ENCODE measurements around the gene VASH2.
A peak's percentile ranks its signal among the peaks of the same experiment; 100 is the strongest.

The VASH2 gene

DNA sequence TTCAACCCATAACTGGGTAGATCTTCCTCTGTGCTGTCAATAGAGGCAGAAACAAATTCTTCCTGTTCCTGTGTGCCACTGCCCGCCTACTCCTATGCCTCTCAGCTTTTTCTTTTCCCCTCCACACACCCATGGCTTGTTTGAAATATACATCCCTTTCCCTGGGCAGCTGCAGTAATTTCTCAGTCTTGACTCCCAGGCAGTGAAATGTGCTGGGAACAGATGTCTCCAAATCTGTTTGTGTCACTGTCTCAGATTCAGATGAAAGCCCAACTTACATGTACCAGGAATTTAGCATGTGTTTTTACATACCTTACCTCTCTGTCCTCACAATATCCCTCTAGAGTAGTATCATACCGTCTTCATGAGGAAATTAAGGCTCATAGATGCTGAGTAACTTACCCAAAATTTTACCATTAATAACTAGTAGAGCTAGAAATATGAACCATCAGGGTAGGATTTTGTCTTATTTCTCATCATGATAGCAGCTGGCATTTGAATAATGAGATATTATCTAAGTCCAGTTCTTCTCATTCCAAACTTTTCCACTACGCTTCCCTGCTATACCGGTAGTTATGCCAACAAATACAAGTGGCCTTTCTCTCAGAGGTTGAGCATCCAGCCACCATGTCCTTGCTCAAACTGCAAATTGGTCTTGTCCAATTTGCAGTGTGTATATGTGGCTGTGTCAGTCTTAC is 4.7 kb upstream of the VASH2 start:
- Histone ChIP-seq H3K9ac (ENCODE audit: low read length in 2 of 2) (no peak overlapping the region), H3K27me3 (ENCODE audit: control insufficient read depth in 1 of 2, insufficient read depth in 2 of 2, low read length in 2 of 2) (peaks cover 3 to 8% of the 10 kb centered on the region in 2 donors), H3K27ac (ENCODE audit: low read length) (no peak overlapping the region), H3K4me3 (ENCODE audit: low read length in 2 of 2) (no peak overlapping the region), H3K36me3 (ENCODE audit: control insufficient read depth in 2 of 2, insufficient read depth in 2 of 2, low read length in 2 of 2) (no peaks in the 10 kb centered on the region), H3K4me1 (ENCODE audit: control insufficient read depth, insufficient read depth, low read length) (peaks cover 9% of the 10 kb centered on the region), H3K9me3 (ENCODE audit: control insufficient read depth in 2 of 2, low read length in 2 of 2) (peaks cover 0 to 3% of the 10 kb centered on the region in 2 donors)

- Histone ChIP-seq H3K27me3 (ENCODE audit: control insufficient read depth in 1 of 2, insufficient read depth in 2 of 2, low read length in 2 of 2) (peaks cover 6 to 17% of the 10 kb centered on the region in 2 donors), H3K9ac (ENCODE audit: low read length in 2 of 2) (no peak overlapping the region), H3K36me3 (ENCODE audit: control insufficient read depth in 2 of 2, insufficient read depth in 2 of 2, low read length in 2 of 2) (no peaks in the 10 kb centered on the region), H3K4me3 (ENCODE audit: low read length in 2 of 2) (no peak overlapping the region), H3K4me1 (ENCODE audit: control insufficient read depth, insufficient read depth, low read length) (peaks cover 21% of the 10 kb centered on the region), H3K27ac (ENCODE audit: low read length) (no peak overlapping the region), H3K9me3 (ENCODE audit: control insufficient read depth in 2 of 2, low read length in 2 of 2) (no peaks in the 10 kb centered on the region)
These were observed 3.5 kb upstream of the VASH2 start for GRCh38 chr1:212946872-212947271.

DNA sequence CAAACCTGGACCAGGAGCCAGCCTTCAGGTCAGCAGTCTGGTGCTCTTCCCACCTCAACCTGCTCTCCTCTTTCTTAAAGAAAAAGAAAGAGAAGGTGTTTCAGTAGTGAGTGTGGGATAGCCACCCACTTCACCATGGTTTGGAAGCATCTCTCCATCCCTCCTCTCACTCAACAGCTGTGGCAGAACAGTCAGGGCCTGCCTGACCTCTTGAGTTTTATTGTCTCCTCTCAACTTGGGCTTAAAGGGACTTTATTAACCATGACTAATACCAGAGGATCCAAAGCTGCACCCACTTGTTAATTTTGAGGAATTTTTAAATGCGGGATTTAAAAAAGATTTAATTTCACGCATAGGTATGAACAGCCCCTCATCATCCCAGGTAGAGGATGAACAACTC is 570 bp upstream of the VASH2 start:
- Histone ChIP-seq H3K27ac (ENCODE audit: low read length) (no peak overlapping the region), H3K4me3 (ENCODE audit: low read length in 2 of 2) (peak overlapping the region; percentile 79), H3K9me3 (ENCODE audit: control insufficient read depth in 2 of 2, low read length in 2 of 2) (no peaks in the 10 kb centered on the region), H3K9ac (ENCODE audit: low read length in 2 of 2) (no peak overlapping the region), H3K36me3 (ENCODE audit: control insufficient read depth in 2 of 2, insufficient read depth in 2 of 2, low read length in 2 of 2) (no peaks in the 10 kb centered on the region), H3K4me1 (ENCODE audit: control insufficient read depth, insufficient read depth, low read length) (peaks cover 24% of the 10 kb centered on the region), H3K27me3 (ENCODE audit: control insufficient read depth in 1 of 2, insufficient read depth in 2 of 2, low read length in 2 of 2) (peaks cover 7 to 17% of the 10 kb centered on the region in 2 donors)

DNA sequence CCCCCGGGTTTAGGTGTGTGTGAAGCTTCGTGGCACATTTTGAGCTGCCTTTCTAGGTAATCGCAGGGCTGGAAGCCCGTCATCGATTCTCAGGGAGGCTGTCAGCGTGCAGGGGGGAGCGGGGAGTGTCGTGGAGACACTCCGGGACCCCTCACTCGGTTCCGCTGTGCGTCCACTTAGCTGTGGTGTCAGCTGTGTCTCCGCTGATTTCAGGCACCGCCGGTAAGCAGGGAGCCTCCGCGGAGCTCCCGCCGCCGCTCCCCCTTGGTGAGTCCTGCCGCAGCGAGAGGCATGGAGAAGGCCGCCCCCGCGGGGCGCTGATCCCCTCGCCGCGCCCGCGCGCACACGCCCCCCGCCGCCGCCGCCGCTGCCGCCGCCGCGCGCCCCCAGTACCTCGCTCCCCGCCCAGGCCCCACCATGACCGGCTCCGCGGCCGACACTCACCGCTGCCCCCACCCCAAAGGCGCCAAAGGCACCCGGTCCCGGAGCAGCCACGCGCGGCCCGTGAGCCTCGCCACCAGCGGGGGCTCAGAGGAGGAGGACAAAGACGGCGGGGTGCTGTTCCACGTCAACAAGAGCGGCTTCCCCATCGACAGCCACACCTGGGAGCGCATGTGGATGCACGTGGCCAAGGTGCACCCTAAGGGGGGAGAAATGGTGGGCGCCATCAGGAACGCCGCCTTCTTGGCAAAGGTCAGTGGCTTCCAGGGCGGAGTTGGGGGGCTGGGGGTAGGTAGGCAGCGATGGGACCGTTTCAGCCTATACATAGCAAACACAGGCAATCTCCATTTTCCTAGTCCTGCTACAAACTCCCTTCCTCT is 995 bp downstream of the VASH2 start:
- H3K4me1 ChIP-seq (ENCODE audit: control insufficient read depth, insufficient read depth, low read length): peaks cover 26% of the 10 kb centered on the region
- peaks cover 7 to 17% of the 10 kb centered on the region in 2 donors for H3K27me3 ChIP-seq (ENCODE audit: control insufficient read depth in 1 of 2, insufficient read depth in 2 of 2, low read length in 2 of 2)
- H3K9me3 ChIP-seq (ENCODE audit: control insufficient read depth in 2 of 2, low read length in 2 of 2): no peaks in the 10 kb centered on the region
- H3K9ac ChIP-seq (ENCODE audit: low read length in 2 of 2): no peak overlapping the region
- H3K4me3 ChIP-seq (ENCODE audit: low read length in 2 of 2): peak overlapping the region; percentile 79
- H3K36me3 ChIP-seq (ENCODE audit: control insufficient read depth in 2 of 2, insufficient read depth in 2 of 2, low read length in 2 of 2): no peaks in the 10 kb centered on the region
- no peak overlapping the region for H3K27ac ChIP-seq (ENCODE audit: low read length)

- Histone ChIP-seq H3K4me3 (ENCODE audit: low read length in 2 of 2) (peak overlapping the region; percentile 40 to 68), H3K27ac (ENCODE audit: low read length) (no peak overlapping the region), H3K9me3 (ENCODE audit: control insufficient read depth in 2 of 2, low read length in 2 of 2) (no peaks in the 10 kb centered on the region), H3K27me3 (ENCODE audit: control insufficient read depth in 1 of 2, insufficient read depth in 2 of 2, low read length in 2 of 2) (peaks cover 7 to 17% of the 10 kb centered on the region in 2 donors), H3K4me1 (ENCODE audit: control insufficient read depth, insufficient read depth, low read length) (peaks cover 26% of the 10 kb centered on the region), H3K9ac (ENCODE audit: low read length in 2 of 2) (no peak overlapping the region), H3K36me3 (ENCODE audit: control insufficient read depth in 2 of 2, insufficient read depth in 2 of 2, low read length in 2 of 2) (no peaks in the 10 kb centered on the region)
These were observed 1.8 kb downstream of the VASH2 start for GRCh38 chr1:212951947-212952640.

- H3K27me3 ChIP-seq (ENCODE audit: control insufficient read depth in 1 of 2, insufficient read depth in 2 of 2, low read length in 2 of 2): peaks cover 7 to 17% of the 10 kb centered on the region in 2 donors
- H3K4me1 ChIP-seq (ENCODE audit: control insufficient read depth, insufficient read depth, low read length): peaks cover 26% of the 10 kb centered on the region
- no peak overlapping the region for H3K9ac ChIP-seq (ENCODE audit: low read length in 2 of 2)
- H3K36me3 ChIP-seq (ENCODE audit: control insufficient read depth in 2 of 2, insufficient read depth in 2 of 2, low read length in 2 of 2): no peaks in the 10 kb centered on the region
- no peak overlapping the region for H3K27ac ChIP-seq (ENCODE audit: low read length)
- H3K9me3 ChIP-seq (ENCODE audit: control insufficient read depth in 2 of 2, low read length in 2 of 2): no peaks in the 10 kb centered on the region
- H3K4me3 ChIP-seq (ENCODE audit: low read length in 2 of 2): peak overlapping the region in 1 of 2 donors; percentile 15
These were observed 2.3 kb downstream of the VASH2 start for GRCh38 chr1:212952641-212952976.

DNA sequence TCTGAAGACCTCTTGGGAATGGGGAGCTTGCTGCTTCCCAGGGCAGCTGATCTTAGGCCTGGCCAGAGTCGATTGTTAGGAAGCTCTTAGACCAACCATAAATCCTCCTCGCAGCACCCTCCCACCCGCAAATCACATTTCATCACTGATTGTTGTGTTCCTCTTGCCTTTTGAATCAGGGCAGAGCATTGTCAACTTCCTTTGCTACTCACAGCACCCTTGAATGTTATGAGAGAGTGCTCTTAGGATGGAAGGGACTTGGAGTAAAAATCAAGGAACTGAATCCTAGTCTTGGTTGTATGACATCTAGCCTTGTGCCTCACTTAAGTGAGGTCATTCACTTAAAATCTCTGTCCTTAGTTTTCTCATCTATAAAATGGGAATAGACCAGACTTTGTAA is 3.0 kb downstream of the VASH2 start:
- peaks cover 9 to 17% of the 10 kb centered on the region in 2 donors for H3K27me3 ChIP-seq (ENCODE audit: control insufficient read depth in 1 of 2, insufficient read depth in 2 of 2, low read length in 2 of 2)
- no peak overlapping the region for H3K4me3 ChIP-seq (ENCODE audit: low read length in 2 of 2)
- no peaks in the 10 kb centered on the region for H3K36me3 ChIP-seq (ENCODE audit: control insufficient read depth in 2 of 2, insufficient read depth in 2 of 2, low read length in 2 of 2)
- H3K9me3 ChIP-seq (ENCODE audit: control insufficient read depth in 2 of 2, low read length in 2 of 2): no peaks in the 10 kb centered on the region
- peaks cover 26% of the 10 kb centered on the region for H3K4me1 ChIP-seq (ENCODE audit: control insufficient read depth, insufficient read depth, low read length)
- H3K27ac ChIP-seq (ENCODE audit: low read length): no peak overlapping the region
- no peak overlapping the region for H3K9ac ChIP-seq (ENCODE audit: low read length in 2 of 2)

- H3K27ac ChIP-seq (ENCODE audit: low read length): no peak overlapping the region
- no peaks in the 10 kb centered on the region for H3K36me3 ChIP-seq (ENCODE audit: control insufficient read depth in 2 of 2, insufficient read depth in 2 of 2, low read length in 2 of 2)
- H3K4me3 ChIP-seq (ENCODE audit: low read length in 2 of 2): no peak overlapping the region
- H3K27me3 ChIP-seq (ENCODE audit: control insufficient read depth in 1 of 2, insufficient read depth in 2 of 2, low read length in 2 of 2): peaks cover 8 to 16% of the 10 kb centered on the region in 2 donors
- no peaks in the 10 kb centered on the region for H3K9me3 ChIP-seq (ENCODE audit: control insufficient read depth in 2 of 2, low read length in 2 of 2)
- H3K9ac ChIP-seq (ENCODE audit: low read length in 2 of 2): no peak overlapping the region
- peaks cover 25% of the 10 kb centered on the region for H3K4me1 ChIP-seq (ENCODE audit: control insufficient read depth, insufficient read depth, low read length)
These were observed 4.2 kb downstream of the VASH2 start for GRCh38 chr1:212954514-212954913.

DNA sequence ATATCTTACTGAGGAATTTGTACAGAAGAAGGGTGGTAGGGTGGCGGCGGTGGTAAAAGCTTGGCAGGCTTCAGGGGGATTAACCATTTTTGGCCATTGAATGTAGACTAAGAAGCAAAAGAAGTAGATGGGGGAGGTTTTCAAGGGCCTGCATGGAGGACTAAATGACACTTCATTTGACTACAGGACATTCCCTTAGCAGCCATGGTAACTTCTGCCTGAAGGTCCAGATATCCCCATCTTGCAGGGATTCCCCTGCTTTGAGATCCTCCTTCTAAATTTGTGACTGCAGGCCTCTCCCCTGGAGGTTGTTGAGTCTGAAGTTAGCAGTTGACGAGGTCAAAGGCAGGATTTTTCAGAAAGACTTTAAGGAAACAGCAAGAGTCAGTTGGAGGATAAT is 4.8 kb downstream of the VASH2 start:
- H3K9ac ChIP-seq (ENCODE audit: low read length in 2 of 2): no peak overlapping the region
- H3K27me3 ChIP-seq (ENCODE audit: control insufficient read depth in 1 of 2, insufficient read depth in 2 of 2, low read length in 2 of 2): peaks cover 6 to 10% of the 10 kb centered on the region in 2 donors
- H3K4me3 ChIP-seq (ENCODE audit: low read length in 2 of 2): no peak overlapping the region
- H3K9me3 ChIP-seq (ENCODE audit: control insufficient read depth in 2 of 2, low read length in 2 of 2): no peaks in the 10 kb centered on the region
- no peak overlapping the region for H3K27ac ChIP-seq (ENCODE audit: low read length)
- H3K36me3 ChIP-seq (ENCODE audit: control insufficient read depth in 2 of 2, insufficient read depth in 2 of 2, low read length in 2 of 2): no peaks in the 10 kb centered on the region
- peaks cover 19% of the 10 kb centered on the region for H3K4me1 ChIP-seq (ENCODE audit: control insufficient read depth, insufficient read depth, low read length)

GRCh38 chr1:212955961-212956620 is 5.8 kb downstream of the VASH2 start:
- H3K9ac ChIP-seq (ENCODE audit: low read length in 2 of 2): no peak overlapping the region
- no peak overlapping the region for H3K4me3 ChIP-seq (ENCODE audit: low read length in 2 of 2)
- no peaks in the 10 kb centered on the region for H3K9me3 ChIP-seq (ENCODE audit: control insufficient read depth in 2 of 2, low read length in 2 of 2)
- no peak overlapping the region for H3K27ac ChIP-seq (ENCODE audit: low read length)
- peaks cover 5 to 6% of the 10 kb centered on the region in 2 donors for H3K27me3 ChIP-seq (ENCODE audit: control insufficient read depth in 1 of 2, insufficient read depth in 2 of 2, low read length in 2 of 2)
- peaks cover 12% of the 10 kb centered on the region for H3K4me1 ChIP-seq (ENCODE audit: control insufficient read depth, insufficient read depth, low read length)
- no peaks in the 10 kb centered on the region for H3K36me3 ChIP-seq (ENCODE audit: control insufficient read depth in 2 of 2, insufficient read depth in 2 of 2, low read length in 2 of 2)
